Stimulated activated CD8-positive, alpha-beta memory T cell treated with anti-CD3 and anti-CD28 coated beads, Interleukin-2, amount 100 ng/mL, for 48 hours (primary cell): Measurements from ENCODE around the gene PPIF.

Experiments
- DNase-seq, 2 donors: peaks; one replicate each; pipeline ENCODE4 v3.0.0-alpha.2; 2020; ENCODE audit warnings: low read depth in 2 of 2

PPIF gene

DNA sequence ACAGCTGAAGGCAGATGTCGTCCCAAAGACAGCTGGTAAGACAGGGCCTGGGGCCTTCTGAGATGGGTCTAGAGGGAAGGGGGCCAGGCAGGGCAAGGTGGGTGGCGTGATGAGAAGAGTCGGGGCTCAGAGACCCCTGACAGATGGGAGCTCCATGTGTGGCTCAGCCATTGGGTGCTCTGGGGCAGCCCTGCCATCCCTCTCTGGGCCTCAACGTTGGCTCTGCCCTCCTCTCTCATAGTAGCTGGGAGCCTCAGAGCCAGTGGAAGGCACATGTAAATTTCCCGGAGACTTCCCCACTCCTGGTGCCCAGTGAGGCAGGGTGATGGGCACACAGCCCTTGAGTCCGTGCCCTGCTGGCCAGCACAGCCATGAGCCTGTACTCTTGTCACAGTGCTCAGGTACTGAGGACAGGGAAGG is 1.8 kb downstream of the PPIF start:
- DNase-seq, result no peak

DNA sequence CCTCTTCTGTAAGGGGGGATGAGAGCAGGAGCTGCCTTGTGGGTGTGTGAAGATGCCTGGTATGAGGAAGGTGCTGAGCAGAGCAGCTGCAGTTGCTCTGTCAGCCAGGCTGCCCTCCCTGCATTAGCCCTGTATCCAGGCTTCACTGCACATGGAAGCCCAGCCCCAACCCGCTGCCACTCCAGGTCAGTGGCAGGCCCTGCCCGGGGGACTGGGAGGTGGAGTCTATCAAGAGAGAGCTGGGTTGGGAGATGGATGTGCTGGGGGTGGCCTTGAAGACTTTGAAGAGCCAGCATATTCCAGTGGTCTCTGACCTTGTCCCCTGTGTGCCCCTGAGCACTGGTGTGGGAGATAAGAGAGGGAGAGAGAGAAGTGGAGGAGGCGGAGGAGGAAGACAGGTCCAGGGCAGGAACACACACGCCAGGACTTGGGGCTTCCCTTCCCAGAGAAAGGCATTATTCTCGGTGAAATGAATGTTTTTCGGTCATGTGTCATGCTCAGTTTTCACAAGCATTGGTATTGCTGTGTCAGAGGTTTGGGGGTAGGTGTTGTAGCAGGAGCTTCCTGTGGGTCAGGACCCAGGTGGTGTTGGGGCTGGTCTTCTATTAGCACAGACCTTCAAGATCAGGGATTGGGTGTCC is 2.6 kb downstream of the PPIF start:
- no peak for DNase-seq

DNA sequence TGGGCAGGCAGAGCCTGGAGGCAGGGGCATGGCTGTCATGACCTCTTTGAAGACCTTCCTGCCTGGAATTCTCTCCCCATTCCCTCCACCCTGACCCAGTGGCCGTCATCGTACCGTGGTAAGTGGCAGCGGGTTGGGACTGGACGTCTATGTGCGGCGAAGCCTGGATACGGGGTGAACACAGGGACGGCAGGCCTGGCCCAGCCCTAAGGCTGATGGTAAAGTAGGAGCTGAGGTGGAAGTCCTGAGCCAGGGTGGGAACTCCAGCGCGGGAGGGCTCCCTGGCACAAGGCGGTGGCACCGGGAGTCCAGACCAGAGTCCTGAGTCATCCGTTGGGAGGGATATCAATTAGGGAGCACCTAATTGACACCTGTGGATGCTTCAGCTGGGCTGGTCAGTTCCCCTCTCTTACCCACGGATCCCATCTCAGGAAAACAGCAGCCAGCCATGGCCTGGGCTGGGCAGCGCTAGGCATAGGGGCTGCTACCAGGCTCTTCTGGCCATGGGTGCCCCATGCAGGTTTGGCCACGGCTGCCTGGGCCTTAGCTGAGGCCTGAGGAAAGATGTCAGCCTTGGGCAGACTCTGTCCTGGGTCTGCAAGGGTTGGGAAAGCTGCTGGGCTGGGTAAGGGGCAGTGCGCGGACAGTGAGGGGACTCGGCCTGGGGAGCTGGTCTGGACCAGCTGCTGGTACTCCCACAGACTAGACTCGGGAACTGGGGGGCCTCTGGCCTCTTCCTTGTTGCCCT is 3.3 kb downstream of the PPIF start:
- DNase-seq, result no peak

DNA sequence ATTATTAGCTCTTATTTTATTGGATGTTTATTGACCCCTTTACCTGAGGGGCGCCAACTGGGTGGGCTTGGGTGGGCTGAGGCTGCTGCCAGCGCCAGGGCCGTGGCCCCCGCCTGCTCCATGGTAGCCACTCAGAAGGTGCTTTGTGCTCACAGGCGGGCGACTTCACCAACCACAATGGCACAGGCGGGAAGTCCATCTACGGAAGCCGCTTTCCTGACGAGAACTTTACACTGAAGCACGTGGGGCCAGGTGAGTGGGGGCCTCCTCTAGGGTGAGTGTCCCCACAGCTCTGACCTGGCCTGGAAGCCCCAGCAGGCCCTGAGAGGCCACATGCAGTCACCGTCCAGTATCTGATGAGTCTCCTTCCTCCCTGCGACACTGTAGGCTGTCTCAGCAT is 4.1 kb downstream of the PPIF start:
- no peak for DNase-seq

DNA sequence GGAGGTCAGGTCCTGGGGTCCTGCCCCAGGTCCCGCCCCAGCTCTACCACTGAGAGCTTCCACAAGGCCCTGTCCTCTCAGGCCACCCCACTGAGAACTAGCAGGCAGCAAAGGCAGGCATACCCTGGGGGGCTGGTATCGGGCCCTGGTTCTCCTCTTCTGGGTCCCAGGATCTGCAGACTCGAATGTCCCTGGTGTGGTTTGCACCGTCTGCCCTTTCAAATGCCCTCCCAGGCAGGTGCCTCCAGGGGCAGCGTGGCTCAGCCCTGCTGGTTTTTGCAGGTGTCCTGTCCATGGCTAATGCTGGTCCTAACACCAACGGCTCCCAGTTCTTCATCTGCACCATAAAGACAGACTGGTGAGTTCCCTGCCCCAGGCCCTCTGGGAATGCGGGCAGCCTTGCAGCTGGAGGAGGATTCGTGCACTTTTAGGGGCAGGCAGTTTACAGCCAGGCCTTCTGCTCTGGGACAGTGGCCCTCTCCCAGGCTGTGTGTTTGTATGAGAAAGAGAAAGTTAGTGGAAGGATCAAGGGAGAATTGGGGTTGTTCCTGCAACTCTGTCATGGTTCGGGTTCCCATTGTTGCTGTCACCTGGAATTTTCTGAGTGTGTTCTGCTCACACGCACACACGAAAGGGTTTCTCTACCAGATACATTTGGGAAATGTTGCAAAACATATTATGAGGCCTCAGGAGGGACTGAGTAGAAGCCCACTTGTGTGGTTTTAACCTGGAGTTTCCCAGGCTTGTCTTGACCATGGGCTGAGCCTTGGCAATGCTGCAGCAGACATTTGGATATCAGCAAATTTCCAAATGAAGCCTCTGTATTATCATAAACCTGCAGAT is 5.0 kb downstream of the PPIF start:
- DNase-seq, result no peak

DNA sequence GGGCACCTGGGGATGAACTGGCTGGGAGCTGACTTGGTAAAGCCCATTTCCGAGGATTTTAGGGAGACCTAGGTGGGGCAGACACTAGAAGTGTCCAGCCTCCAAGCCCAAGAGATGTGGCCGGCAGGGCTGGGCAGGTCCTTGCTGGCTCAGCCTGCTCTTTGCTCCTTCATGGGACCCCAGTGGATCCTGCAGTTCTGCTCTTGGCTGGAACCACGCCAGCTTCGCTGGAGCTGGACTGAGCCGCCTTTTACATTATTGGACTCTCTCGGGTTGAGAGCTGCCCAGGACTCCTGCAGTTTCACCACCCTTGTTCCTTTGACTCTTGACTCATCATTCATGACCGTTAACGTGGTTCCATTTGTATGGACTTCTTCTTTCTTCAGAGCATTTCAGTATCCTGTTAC is 5.7 kb downstream of the PPIF start:
- DNase-seq, result no peak

DNA sequence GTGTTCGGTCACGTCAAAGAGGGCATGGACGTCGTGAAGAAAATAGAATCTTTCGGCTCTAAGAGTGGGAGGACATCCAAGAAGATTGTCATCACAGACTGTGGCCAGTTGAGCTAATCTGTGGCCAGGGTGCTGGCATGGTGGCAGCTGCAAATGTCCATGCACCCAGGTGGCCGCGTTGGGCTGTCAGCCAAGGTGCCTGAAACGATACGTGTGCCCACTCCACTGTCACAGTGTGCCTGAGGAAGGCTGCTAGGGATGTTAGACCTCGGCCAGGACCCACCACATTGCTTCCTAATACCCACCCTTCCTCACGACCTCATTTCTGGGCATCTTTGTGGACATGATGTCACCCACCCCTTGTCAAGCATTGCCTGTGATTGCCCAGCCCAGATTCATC is 6.5 kb downstream of the PPIF start:
- no peak for DNase-seq

DNA sequence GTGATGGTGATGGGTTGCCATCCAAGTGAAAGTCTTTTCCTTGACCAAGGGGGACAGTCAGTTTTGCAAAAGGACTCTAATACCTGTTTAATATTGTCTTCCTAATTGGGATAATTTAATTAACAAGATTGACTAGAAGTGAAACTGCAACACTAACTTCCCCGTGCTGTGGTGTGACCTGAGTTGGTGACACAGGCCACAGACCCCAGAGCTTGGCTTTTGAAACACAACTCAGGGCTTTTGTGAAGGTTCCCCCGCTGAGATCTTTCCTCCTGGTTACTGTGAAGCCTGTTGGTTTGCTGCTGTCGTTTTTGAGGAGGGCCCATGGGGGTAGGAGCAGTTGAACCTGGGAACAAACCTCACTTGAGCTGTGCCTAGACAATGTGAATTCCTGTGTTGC is 6.9 kb downstream of the PPIF start:
- no peak for DNase-seq

DNA sequence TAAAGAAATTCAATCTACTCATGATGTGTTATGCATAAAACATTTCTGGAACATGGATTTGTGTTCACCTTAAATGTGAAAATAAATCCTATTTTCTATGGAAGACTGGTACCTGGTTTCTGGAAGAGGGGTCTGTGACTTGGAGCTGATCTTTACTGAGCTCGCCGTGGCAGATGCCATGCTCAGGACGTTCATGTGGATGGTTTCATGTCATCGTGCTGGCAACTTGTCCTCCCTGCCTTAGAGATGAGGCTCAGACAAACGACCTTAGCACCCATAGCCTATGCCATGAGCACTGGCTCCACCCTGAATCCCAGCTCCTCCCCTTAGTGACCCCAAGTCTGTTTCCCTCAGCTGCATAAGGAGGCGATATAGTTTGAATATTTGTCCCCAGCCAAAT is 7.3 kb downstream of the PPIF start:
- no peak for DNase-seq

DNA sequence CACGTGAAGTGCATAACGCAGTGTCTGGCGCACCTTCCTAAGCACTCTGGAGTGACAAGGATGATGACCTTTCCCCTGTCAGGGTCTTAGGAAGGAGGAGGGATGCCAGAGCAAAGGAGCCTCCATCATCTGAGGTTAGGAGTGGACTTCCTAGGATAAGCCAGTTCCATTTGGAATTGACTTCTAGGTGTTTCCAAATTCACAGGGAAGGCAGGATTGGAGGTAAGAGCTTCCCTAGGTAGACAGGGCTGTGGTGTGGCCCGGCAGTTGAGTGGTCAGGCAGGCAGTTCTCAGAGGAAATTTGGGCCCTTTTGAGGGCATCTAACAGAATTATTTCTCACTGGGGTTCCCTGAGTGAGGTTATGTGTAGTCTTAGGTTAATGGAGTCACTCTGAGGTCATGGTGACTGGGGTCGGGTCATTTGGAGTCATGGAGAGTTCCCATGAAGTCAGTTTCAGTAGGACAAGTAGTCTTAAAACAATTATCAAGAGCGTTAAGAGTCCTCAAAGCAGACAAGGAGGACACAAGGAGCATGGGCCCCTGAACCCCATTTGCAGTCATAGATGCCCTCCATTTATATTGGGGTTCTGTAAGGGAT is 8.2 kb downstream of the PPIF start:
- DNase-seq, result no peak

DNA sequence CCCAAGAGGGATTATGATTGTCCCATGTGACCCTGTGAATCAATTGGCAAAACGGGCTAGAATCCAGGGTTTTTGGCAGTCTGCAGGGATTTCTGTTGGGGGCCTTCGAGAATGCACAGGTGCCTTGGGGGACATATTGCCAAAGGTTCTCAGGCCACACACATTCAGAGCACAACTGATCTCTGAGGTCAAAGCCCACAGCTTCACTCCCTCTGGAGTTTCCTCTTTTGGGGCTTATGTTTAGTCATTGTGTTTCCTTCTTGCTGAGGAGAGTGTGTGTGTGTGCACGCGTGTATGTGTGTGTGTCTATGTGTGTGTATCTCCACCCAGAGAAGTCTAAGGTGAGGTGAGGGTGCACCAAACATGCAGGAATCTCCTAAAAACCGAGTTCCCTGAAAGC is 8.8 kb downstream of the PPIF start:
- no peak for DNase-seq

DNA sequence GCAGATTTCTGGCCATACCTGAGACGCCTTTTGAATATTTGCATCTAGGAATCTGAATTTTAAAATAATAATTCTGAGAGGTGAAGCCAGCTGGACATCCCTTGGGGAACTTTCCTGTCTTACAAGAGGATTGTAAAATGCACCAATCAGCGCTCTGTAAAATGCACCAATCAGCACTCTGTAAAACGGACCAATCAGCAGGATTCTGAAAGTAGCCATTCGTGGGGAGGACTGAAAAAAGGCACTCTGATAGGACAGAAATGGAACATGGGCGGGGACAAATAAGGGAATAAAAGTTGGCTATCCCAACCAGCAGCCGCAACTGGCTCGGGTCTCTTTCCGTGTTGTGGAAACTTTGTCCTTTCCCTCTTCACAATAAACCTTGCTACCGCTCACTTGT is 9.9 kb downstream of the PPIF start:
- no peak for DNase-seq

DNA sequence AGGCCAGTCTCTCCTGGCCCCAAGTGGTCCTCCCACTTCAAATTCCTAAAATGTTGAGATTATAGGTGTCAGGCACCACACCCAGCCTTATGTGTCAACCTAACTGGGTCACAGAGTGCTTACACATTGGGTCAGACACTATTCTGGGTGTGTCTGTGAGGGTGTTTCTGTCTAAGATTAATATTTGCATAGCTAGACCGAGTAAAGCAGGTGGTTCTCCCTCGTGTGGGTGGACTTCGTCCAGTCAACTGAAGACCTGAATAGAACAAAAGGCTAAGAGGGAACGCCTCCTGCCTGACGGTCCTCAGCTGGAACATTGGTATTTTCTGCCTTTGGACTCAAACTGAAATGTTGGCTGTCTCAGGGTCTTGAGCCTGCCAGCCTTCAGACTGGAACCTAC is 11.5 kb downstream of the PPIF start:
- no peak for DNase-seq

DNA sequence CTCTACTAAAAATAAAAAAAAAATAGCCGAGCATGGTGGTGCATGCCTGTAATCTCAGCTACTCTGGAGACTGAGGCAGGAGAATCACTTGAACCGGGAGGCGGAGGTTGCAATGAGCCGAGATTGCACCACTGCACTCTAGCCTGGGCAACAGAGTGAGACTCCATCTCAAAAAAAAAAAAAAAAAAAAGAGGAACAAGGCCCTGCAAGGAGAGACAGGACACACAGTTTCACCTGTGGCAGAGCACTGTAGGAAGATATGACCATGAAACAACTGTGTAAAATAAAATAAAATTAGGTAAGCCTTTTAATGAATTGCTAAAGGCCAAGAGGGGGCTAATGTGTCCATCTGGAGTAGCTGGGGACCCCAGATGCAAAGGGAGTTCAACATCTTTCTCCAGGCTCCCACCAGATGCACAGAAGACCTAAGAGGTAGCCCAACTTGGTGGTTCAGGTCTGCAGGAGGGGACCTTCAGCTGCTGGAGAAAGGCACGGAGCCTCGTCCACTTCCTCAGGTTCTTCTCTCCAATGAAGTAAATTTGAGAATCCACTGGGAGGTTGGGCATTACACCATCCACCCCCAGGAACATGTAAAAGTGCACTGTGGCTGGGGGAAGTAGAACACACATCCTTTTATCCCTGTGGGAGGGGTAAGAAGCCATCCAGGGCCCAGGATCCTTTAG is 12.7 kb downstream of the PPIF start:
- DNase-seq, result no peak

DNA sequence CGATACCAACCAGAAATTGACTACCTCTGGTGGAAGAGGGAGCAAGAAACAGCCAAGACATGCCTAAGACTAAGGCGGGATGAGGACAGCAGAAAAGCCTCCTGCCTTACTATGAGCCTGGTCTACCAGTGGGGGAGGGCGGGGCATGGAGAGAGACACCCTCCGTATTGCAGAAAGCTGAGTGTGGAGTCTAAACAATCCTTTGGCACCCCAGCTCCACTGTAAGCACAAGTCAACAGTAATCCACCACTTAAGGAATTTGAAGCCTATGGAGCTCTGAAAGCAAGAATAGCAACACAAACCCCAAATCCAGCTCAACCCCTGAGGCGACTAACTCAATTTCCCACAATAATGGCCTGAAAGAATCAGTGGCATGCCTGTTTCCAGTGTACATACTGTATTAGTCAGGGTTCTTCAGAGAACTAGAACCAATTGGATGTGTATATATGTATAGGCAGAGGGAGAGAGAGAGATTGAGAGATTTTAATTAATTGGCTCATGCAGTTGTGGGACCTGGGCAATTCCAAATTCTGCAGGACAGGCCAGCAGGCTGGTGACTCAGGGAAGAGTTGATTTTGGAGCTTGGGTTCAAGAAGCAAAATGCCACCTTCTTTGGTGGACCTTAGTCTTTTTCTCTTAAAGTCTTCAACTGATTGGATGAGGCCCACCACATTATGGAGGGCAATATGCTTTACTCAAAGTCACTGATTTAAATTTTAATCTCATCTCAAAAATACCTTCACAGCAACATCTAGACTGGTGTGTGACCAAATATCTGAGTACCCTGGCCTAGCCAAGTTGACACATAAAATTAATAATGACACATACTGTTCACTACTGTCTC is 13.5 kb downstream of the PPIF start:
- no peak for DNase-seq

DNA sequence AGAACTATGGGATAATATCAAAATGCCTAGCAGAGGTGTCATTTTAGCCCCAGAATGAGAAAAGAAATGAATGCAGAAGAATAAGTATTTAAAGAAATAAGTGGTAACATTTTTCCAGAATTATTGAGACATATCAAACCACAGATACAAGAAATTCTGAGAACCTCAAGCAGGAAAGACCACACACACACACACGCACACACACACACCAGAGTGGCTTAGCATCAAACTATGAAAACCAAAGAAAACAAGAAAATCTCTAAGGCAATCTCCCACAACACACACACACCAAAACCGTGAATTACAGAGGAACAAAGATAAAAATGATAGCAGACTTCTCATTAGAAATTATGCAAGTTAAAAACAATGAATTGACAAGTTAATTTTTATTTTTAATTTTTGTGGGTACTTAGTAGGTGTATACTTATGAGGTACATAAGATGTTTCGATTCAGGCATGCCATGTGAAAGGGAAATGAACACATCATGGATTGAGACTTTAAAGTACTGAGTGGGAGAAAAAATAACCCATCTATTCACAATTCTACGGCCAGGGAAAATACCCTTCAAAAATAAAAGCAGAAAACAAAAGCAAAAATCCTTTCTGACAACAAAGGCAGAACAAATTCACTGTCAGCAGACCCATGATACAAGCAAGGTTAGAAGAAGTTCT is 14.6 kb downstream of the PPIF start:
- no peak for DNase-seq

DNA sequence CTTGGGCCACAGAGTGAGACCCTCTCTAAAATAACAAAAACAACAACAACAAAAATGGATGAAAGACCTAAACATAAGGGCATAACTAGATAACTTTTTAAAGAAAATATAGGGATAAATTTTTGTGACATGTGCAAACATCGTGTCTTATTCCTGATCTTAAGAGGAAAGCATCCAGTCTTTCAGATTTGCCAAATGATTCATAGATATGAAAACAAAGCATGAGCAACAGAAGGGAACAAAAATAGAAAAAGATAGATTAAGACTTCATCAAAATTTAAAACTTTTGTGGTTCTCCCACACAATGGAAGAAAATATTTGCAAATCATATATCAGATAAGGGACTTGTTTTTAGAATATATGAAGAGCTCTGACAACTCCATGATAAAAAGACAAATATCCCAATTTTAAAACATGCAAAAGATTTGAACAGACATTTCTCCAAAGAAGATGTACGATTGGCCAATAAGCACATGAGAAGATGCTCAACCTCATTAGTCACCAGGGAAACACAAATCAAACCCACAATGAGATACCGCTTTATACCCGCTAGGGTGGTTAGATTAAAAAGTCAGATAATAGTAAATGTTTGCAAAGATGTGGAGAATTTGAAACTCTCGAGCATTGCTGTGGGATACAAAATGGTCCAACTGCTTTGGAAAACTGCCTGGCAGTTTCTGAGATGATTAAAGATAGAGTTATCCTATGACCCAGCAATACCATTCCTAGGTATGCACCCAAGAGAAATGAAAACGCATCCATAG is 20.3 kb downstream of the PPIF start:
- no peak for DNase-seq

DNA sequence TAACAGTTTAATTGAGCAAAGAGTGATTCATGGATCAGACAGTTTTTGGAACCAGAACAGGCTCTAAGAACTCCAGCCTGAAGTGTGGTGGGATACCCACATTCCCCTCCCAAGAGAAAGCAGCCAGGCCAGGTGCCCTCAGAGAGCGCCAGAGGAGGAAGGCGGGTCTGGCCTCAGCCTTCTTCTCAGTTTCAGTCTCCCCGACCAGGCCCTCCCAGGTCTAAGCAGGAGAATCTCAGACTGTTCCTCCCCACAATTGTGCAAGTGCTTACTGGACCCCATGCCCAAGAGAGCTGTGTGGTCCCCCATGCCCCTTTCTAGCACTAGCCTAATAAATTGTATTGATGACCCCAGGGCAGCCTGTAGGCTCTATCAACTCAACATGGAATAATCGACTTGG is 25.6 kb downstream of the PPIF start:
- DNase-seq, result no peak

DNA sequence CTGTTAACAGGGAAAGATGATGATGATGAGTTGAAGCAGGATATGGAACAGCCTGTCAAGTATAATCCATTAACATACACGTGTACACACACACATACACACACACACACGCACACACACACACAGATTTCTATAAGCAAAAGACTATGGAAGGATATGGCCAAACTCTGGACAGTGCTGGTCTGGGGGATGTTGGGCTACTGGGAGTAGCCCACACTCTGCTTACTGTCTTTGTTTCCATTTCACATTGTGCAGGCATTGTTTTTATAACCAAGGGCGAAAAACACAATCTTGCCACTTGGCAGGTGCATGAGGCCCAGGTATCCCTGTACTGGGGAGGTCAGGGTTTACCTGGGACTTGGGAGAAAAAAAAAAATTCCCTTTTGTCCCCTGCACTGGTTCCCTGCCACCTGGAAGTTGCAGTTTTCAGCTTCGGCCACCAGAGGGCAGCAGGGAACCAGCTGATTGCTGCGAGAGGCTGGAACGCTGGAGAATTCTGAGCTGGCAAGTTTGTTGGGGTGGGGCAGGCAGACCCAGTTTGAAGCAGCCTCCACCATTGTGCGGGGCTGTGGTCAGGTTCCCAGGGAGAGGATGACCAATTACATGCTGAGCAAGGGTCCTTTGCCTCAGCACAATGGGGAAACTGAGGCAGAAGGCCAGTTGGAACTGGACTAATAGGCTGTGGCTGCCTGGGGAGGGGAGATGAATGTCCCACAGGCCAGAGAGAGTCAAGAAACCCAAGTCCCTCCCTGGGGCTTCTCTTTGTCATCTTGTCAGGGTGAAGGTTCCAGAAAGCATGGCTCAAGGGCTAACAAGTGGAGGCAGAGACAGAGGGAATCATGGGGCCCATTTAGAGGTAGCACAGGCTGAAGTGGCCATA is 27.3 kb downstream of the PPIF start:
- DNase-seq, result peak; percentile 52 to 66
